NT2/D1 (cell line): Measurements from ENCODE around the gene RABL3.
"Not testable (repeated sequence)": the region's sequence is repeated elsewhere in the genome, so short reads cannot be mapped to it uniquely, and the experiment has no call there.

Experiments
- DNase-seq: peaks from one replicate; pipeline ENCODE4 v3.0.0-alpha.2; 2011; ENCODE audit warnings: low read depth, low spot score
- H3K27me3 ChIP-seq: 2 replicates; pipeline ENCODE4 v1.6.0; 2011; ENCODE audit warnings: mild to moderate bottlenecking; ENCODE audit not compliant: insufficient read length, insufficient read depth
- H3K36me3 ChIP-seq: 2 replicates; pipeline ENCODE4 v1.6.1; 2011; ENCODE audit warnings: mild to moderate bottlenecking, low read length, mixed read lengths; ENCODE audit not compliant: insufficient read depth, insufficient read length
- H3K4me1 ChIP-seq: 2 replicates; pipeline ENCODE4 v1.5.1; 2011; ENCODE audit not compliant: insufficient read depth, insufficient read length
- H3K4me3 ChIP-seq: 2 replicates; pipeline ENCODE4 v1.5.1; 2011; ENCODE audit warnings: low read depth; ENCODE audit not compliant: insufficient read length
- H3K9ac ChIP-seq: 2 replicates; pipeline ENCODE4 v1.6.0; 2011; ENCODE audit warnings: low read depth; ENCODE audit not compliant: insufficient read length
- H3K9me3 ChIP-seq: 2 replicates; pipeline ENCODE4 v1.5.1; 2011; ENCODE audit warnings: mild to moderate bottlenecking, low read length; ENCODE audit not compliant: insufficient read depth
- SUZ12 ChIP-seq: IDR thresholded peaks from 2 replicates; pipeline ENCODE4 v1.6.1; 2011; ENCODE audit not compliant: insufficient read length, insufficient read depth; ENCODE audit errors: extremely low read depth
- YY1 ChIP-seq: IDR thresholded peaks from 2 replicates; pipeline ENCODE4 v1.6.1; 2011; ENCODE audit not compliant: insufficient read length, insufficient read depth
- ZNF274 ChIP-seq: IDR thresholded peaks from 2 replicates; pipeline ENCODE4 v1.6.1; 2011; ENCODE audit warnings: mild to moderate bottlenecking, low read depth, low read length

RABL3 gene

GRCh38 chr3:120745466-120745865 is 3.1 kb upstream of the RABL3 start:
- DNase-seq, result no peak
- TF ChIP-seq ZNF274 (no peak), SUZ12 (no peak), YY1 (no peak)
- Histone ChIP-seq H3K9ac (no peak overlapping the region), H3K4me1 (peaks cover 3% of the 10 kb centered on the region), H3K27me3 (no peaks in the 10 kb centered on the region), H3K36me3 (peaks cover 18% of the 10 kb centered on the region), H3K9me3 (peaks cover 7% of the 10 kb centered on the region; the same call in 1 of the 2 replicates), H3K4me3 (no peak overlapping the region)

- peaks cover 3% of the 10 kb centered on the region for H3K4me1 ChIP-seq
- TF ChIP-seq ZNF274, result no peak
- TF ChIP-seq SUZ12, result no peak
- TF ChIP-seq YY1, result no peak
- no peaks in the 10 kb centered on the region for H3K27me3 ChIP-seq
- peaks cover 11% of the 10 kb centered on the region; the same call in 1 of the 2 replicates for H3K9me3 ChIP-seq
- peak overlapping the region; percentile 85 for H3K4me3 ChIP-seq
- peaks cover 15% of the 10 kb centered on the region for H3K36me3 ChIP-seq
- H3K9ac ChIP-seq, result peak overlapping the region; percentile 97
- DNase-seq, result no peak
Observed at GRCh38 chr3:120743556-120744195, 1.4 kb upstream of the RABL3 start.

GRCh38 chr3:120742849-120743365 is 591 bp upstream of the RABL3 start:
- peak overlapping the region; percentile 97 for H3K9ac ChIP-seq
- TF ChIP-seq ZNF274, result no peak
- no peak for TF ChIP-seq YY1
- no peak for TF ChIP-seq SUZ12
- H3K9me3 ChIP-seq, result peaks cover 19% of the 10 kb centered on the region; the same call in 1 of the 2 replicates
- H3K36me3 ChIP-seq, result peaks cover 20% of the 10 kb centered on the region
- H3K27me3 ChIP-seq, result no peaks in the 10 kb centered on the region
- peaks cover 3% of the 10 kb centered on the region for H3K4me1 ChIP-seq
- DNase-seq, result no peak
- H3K4me3 ChIP-seq, result peak overlapping the region; percentile 85

- TF ChIP-seq SUZ12 (no peak), ZNF274 (no peak), YY1 (no peak)
- H3K4me3 ChIP-seq, result peak overlapping the region; percentile 85
- H3K27me3 ChIP-seq, result no peaks in the 10 kb centered on the region
- H3K9me3 ChIP-seq, result peaks cover 21% of the 10 kb centered on the region; the same call in 1 of the 2 replicates
- H3K9ac ChIP-seq, result peak overlapping the region; percentile 79
- peaks cover 3% of the 10 kb centered on the region for H3K4me1 ChIP-seq
- no peak for DNase-seq
- H3K36me3 ChIP-seq, result peaks cover 24% of the 10 kb centered on the region
Observed at GRCh38 chr3:120741837-120742197, 499 bp downstream of the RABL3 start.

- Histone ChIP-seq H3K9me3 (peaks cover 16% of the 10 kb centered on the region; the same call in 1 of the 2 replicates), H3K4me3 (no peak overlapping the region), H3K9ac (no peak overlapping the region), H3K4me1 (peaks cover 3% of the 10 kb centered on the region), H3K36me3 (peaks cover 22% of the 10 kb centered on the region), H3K27me3 (no peaks in the 10 kb centered on the region)
- no peak for DNase-seq
- no peak for TF ChIP-seq SUZ12
Observed at GRCh38 chr3:120741320-120741719, 996 bp downstream of the RABL3 start.

- not testable (repeated sequence) for H3K4me1 ChIP-seq, H3K4me3 ChIP-seq, H3K27me3 ChIP-seq, H3K36me3 ChIP-seq, DNase-seq, H3K9ac ChIP-seq
- peaks cover 16% of the 10 kb centered on the region; the same call in 1 of the 2 replicates for H3K9me3 ChIP-seq
Observed at GRCh38 chr3:120738006-120738405, 4.3 kb downstream of the RABL3 start.

- H3K9ac ChIP-seq, result no peak overlapping the region
- H3K9me3 ChIP-seq, result no peaks in the 10 kb centered on the region
- H3K4me1 ChIP-seq, result no peaks in the 10 kb centered on the region
- H3K27me3 ChIP-seq, result no peaks in the 10 kb centered on the region
- no peak for TF ChIP-seq YY1
- no peak for TF ChIP-seq SUZ12
- no peak for TF ChIP-seq ZNF274
- no peak overlapping the region for H3K4me3 ChIP-seq
- no peak for DNase-seq
- peaks cover 8% of the 10 kb centered on the region for H3K36me3 ChIP-seq
Observed at GRCh38 chr3:120730576-120731542, 11.5 kb downstream of the RABL3 start.
